Endothelial cell of umbilical vein (primary cell): Measurements from ENCODE around the gene ANO6. TPM values are rescaled to one million over a fixed set of nuclear protein-coding genes. Genes with fewer than 3 reads are reported as not detected.

ENCODE experiments used
- BruUV-seq: library from RNA; stranded (reverse); fragments of 400-500 nt; replicated peaks from 2 replicates; lab custom pipeline; 2021; lab: Mats Ljungman, UMichigan
- CTCF ChIA-PET: fragments of 300-600, 350-600 bp; sonication (Branson Sonifier 250); formaldehyde crosslinking; loops from one replicate; lab custom pipeline; 2021; ENCODE audit warnings: antibody characterized with exemption, inconsistent platforms; lab: Charles Lee
- POLR2A ChIA-PET: fragments of 300-600, 350-600 bp; sonication (Branson Sonifier 250); formaldehyde crosslinking; loops from one replicate; lab custom pipeline; 2021; ENCODE audit warnings: antibody characterized with exemption, inconsistent platforms; lab: Charles Lee
- DNase-seq: peaks from one replicate; pipeline ENCODE4 v3.0.0-alpha.2; 2011; ENCODE audit warnings: low read depth, low spot score
- FAIRE-seq: peaks from 2 replicates; lab custom pipeline; 2011; peaks lifted over from hg19 to GRCh38; lab: Jason Lieb, UNC
- H2AFZ ChIP-seq: 2 replicates; pipeline ENCODE4 v1.6.0; 2012; ENCODE audit warnings: low read depth, low read length, control low read depth, inconsistent platforms
- H3K27ac ChIP-seq: 2 replicates; pipeline ENCODE4 v1.5.1; 2011; ENCODE audit warnings: low read depth, mild to moderate bottlenecking, control low read depth, low read length, moderate library complexity; ENCODE audit not compliant: insufficient read depth
- H3K27me3 ChIP-seq, 2 experiments: 2 replicates each; pipeline versions ENCODE4 v1.6.0 to v1.6.1; 2011; ENCODE audit warnings: low read length in 2 of 2, mixed read lengths in 1 of 2; ENCODE audit not compliant: control insufficient read depth in 2 of 2, insufficient read depth in 2 of 2
- H3K36me3 ChIP-seq, 2 experiments: 2 replicates in 1 of 2; 3 replicates in 1 of 2; pipeline ENCODE4 v1.5.1; 2011; ENCODE audit warnings: low read length in 2 of 2, mild to moderate bottlenecking in 1 of 2, moderate library complexity in 1 of 2; ENCODE audit not compliant: control insufficient read depth in 2 of 2, insufficient read depth in 2 of 2; ENCODE audit errors: extremely low read depth in 1 of 2
- H3K4me1 ChIP-seq: 3 replicates; pipeline ENCODE4 v1.5.1; 2011; ENCODE audit warnings: mild to moderate bottlenecking, low read length; ENCODE audit not compliant: control insufficient read depth, insufficient read depth; ENCODE audit errors: extremely low read depth
- H3K4me2 ChIP-seq: 2 replicates; pipeline ENCODE4 v1.6.1; 2011; ENCODE audit warnings: low read length, control low read depth, mixed read lengths; ENCODE audit not compliant: insufficient read depth
- H3K4me3 ChIP-seq, 3 experiments: fragments of 200-600 bp in 1 of 3; sonication (generic), shearing (Covaris generic) in 1 of 3; replicated peaks in 1 of 3; 2 replicates each; pipeline ENCODE4 v1.5.1; 2011 to 2016; ENCODE audit warnings: control low read depth in 3 of 3, low read length in 3 of 3, mild to moderate bottlenecking in 2 of 3, inconsistent platforms in 1 of 3, low read depth in 1 of 3, moderate library complexity in 1 of 3; ENCODE audit not compliant: insufficient read depth in 1 of 3
- H3K79me2 ChIP-seq: 2 replicates; pipeline ENCODE4 v1.6.0; 2012; ENCODE audit warnings: low read length, inconsistent platforms; ENCODE audit not compliant: control insufficient read depth, insufficient read depth
- H3K9ac ChIP-seq: replicated peaks from 2 replicates; pipeline ENCODE3; 2011; ENCODE audit warnings: low read length, control low read depth; ENCODE audit not compliant: insufficient read depth; ENCODE audit errors: extremely low read depth
- H3K9me1 ChIP-seq: replicated peaks from 3 replicates; pipeline ENCODE4 v1.6.0; 2011; ENCODE audit warnings: mild to moderate bottlenecking, low read length; ENCODE audit not compliant: control insufficient read depth, insufficient read depth; ENCODE audit errors: extremely low read depth
- H3K9me3 ChIP-seq: replicated peaks from 2 replicates; pipeline ENCODE4 v1.5.1; 2012; ENCODE audit warnings: low read length, inconsistent platforms; ENCODE audit not compliant: control insufficient read depth, insufficient read depth
- H4K20me1 ChIP-seq: replicated peaks from 2 replicates; pipeline ENCODE3; 2011; ENCODE audit warnings: mild to moderate bottlenecking, low read length; ENCODE audit not compliant: control insufficient read depth, insufficient read depth; ENCODE audit errors: extremely low read depth
- CTCF ChIP-seq, 2 donors: IDR thresholded peaks; 1 replicate in 1 of 2; 2 replicates in 1 of 2; pipeline ENCODE4 v1.5.1; 2011; ENCODE audit warnings: low read length in 2 of 2, mild to moderate bottlenecking in 2 of 2, moderate library complexity in 2 of 2, control low read depth in 1 of 2, inconsistent platforms in 1 of 2, low read depth in 1 of 2; ENCODE audit not compliant: insufficient read depth in 1 of 2; ENCODE audit errors: extremely low read depth in 1 of 2
- EZH2 ChIP-seq: IDR thresholded peaks from 2 replicates; pipeline ENCODE4 v1.6.1; 2012; ENCODE audit warnings: borderline replicate concordance, low read depth, mild to moderate bottlenecking, moderate library complexity, low read length, inconsistent platforms; ENCODE audit not compliant: severe bottlenecking
- FOS ChIP-seq: IDR thresholded peaks from 2 replicates; pipeline ENCODE4 v1.6.1; 2011; ENCODE audit warnings: mild to moderate bottlenecking, low read length, moderate library complexity, borderline replicate concordance; ENCODE audit not compliant: insufficient read depth
- GATA2 ChIP-seq: IDR thresholded peaks from 2 replicates; pipeline ENCODE4 v1.7.0; 2011; ENCODE audit warnings: low read depth, mild to moderate bottlenecking, moderate library complexity, mixed read lengths, low read length; ENCODE audit not compliant: insufficient read length, insufficient read depth
- JUN ChIP-seq: IDR thresholded peaks from 2 replicates; pipeline ENCODE4 v1.6.1; 2011; ENCODE audit warnings: borderline replicate concordance, low read depth; ENCODE audit not compliant: insufficient read length, insufficient read depth
- MAX ChIP-seq: IDR thresholded peaks from 2 replicates; pipeline ENCODE4 v1.6.1; 2011; ENCODE audit not compliant: insufficient read depth, insufficient read length
- MYC ChIP-seq: IDR thresholded peaks from one replicate; pipeline ENCODE4 v1.6.1; 2011; ENCODE audit warnings: mild to moderate bottlenecking, low read depth, low read length
- POLR2A ChIP-seq: IDR thresholded peaks from 2 replicates; pipeline ENCODE4 v1.6.1; 2012; ENCODE audit warnings: low read depth, mild to moderate bottlenecking, control low read depth, low read length
- dilution Hi-C: fragments of 300-500 bp; cut with MboI; formaldehyde crosslinking; loops from one replicate; pipeline ENCODE4 v1.15.0; 2019; ENCODE audit warnings: low sequenced_read_pairs; ENCODE audit not compliant: extremely low pct_ligation_motif_present
- intact Hi-C: fragments of 100-400 bp; cut with micrococcal nuclease; formaldehyde crosslinking; loops from one replicate; pipeline ENCODE4 v1.10.0; 2022
- polyA plus RNA-seq, 4 experiments: library from polyadenylated mRNA; depleted of rRNA in 3 of 4; stranded (reverse) in 3 of 4; unstranded in 1 of 4; fragments of >200 nt; gene quantifications; 2 replicates each; pipeline versions ENCODE4 v1.2.1 to v1.2.3, GENCODE V29; 2011 to 2012; ENCODE audit warnings: missing spikeins in 1 of 4
- total RNA-seq: library from RNA; stranded (reverse); gene quantifications from 2 replicates; pipeline ENCODE4 v1.2.3, GENCODE V29; 2021

ANO6 gene
- total and polyA plus RNA-seq, 2 donors (not counting 3 experiments of a cell fraction or from before 2014, with no cell fraction given), result 21.3 to 67.6 TPM

GRCh38 chr12:45178771-45179170 lies 37.1 kb upstream of the ANO6 start:
- no peaks in the 10 kb centered on the region for H3K4me1 ChIP-seq
- TF ChIP-seq FOS (no peak), EZH2 (no peak), MYC (no peak), GATA2 (no peak), JUN (no peak)
- H3K79me2 ChIP-seq, result no peaks in the 10 kb centered on the region
- no TSS peak for BruUV-seq
- DNase-seq, result no peak
- H3K27me3 ChIP-seq, result no peaks in the 10 kb centered on the region
- no peak overlapping the region for H2AFZ ChIP-seq
- H3K9me1 ChIP-seq, result no peaks in the 10 kb centered on the region
- CTCF ChIA-PET, result no interaction called here
- intact Hi-C loops (no loop called here), dilution Hi-C loops (no loop called here)
- H4K20me1 ChIP-seq, result no peaks in the 10 kb centered on the region
- no peak overlapping the region for H3K27ac ChIP-seq
- POLR2A ChIA-PET, result no interaction called here
- H3K4me2 ChIP-seq, result no peak overlapping the region
- no peaks in the 10 kb centered on the region for H3K9me3 ChIP-seq
- no peak for FAIRE-seq
- H3K9ac ChIP-seq, result no peak overlapping the region
- no peaks in the 10 kb centered on the region for H3K36me3 ChIP-seq
- no peak overlapping the region for H3K4me3 ChIP-seq

- Histone ChIP-seq H3K4me3 (no peak overlapping the region), H3K4me2 (no peak overlapping the region), H3K36me3 (no peaks in the 10 kb centered on the region), H3K9ac (no peak overlapping the region), H3K9me3 (no peaks in the 10 kb centered on the region), H3K27ac (no peak overlapping the region), H3K79me2 (no peaks in the 10 kb centered on the region), H3K4me1 (no peaks in the 10 kb centered on the region), H3K9me1 (no peaks in the 10 kb centered on the region), H3K27me3 (no peaks in the 10 kb centered on the region), H4K20me1 (no peaks in the 10 kb centered on the region), H2AFZ (no peak overlapping the region)
- TF ChIP-seq CTCF (IDR thresholded peaks at IDR 0.05; ENCODE audit: extremely low read depth in 1 of 2, insufficient read depth in 1 of 2, low read depth in 1 of 2, low read length in 2 of 2) (no peak), JUN (no peak), POLR2A (no peak), MAX (no peak), EZH2 (no peak), MYC (no peak)
- DNase-seq (no peak), FAIRE-seq (no peak)
- intact Hi-C loops, result no loop called here
- POLR2A ChIA-PET, result no interaction called here
- BruUV-seq, result no TSS peak
- dilution Hi-C loops, result no loop called here
- CTCF ChIA-PET, result interaction anchor here (1.0 to 4.6 kb wide), 15 partner anchors 9 to 516 kb away, joined by 3 to 55 read pairs (median 5); partner anchors contain the start of gene ANO6
Measured at GRCh38 chr12:45182511-45182910, 33.4 kb upstream of the ANO6 start.
